GM19099 (cell line): Measurements from ENCODE around the gene SLC30A7.

Experiments
- POLR2A ChIP-seq: IDR thresholded peaks from 3 replicates; pipeline ENCODE4 v1.6.1; 2011; ENCODE audit warnings: low read depth; ENCODE audit not compliant: insufficient read length; ENCODE audit errors: extremely low read depth

Gene SLC30A7

DNA sequence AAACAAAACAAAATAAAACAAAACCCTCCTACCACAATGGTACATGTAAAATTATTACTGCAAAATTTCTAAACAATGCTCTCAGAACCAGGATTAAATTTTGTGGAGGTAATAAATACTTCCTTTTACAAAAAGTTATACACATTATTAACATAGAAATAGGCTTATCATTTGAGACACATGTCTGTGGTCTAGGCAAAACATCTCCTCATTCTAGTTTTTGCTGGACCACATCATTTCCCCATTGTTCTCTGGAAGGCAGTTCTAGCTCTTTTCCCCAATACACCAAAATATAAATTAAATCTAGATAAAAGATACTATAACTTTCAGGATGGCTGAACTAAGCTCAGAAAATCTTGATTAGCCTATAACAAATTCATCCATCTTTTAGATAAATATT lies 19.6 kb upstream of the SLC30A7 start:
- no peak for TF ChIP-seq POLR2A

DNA sequence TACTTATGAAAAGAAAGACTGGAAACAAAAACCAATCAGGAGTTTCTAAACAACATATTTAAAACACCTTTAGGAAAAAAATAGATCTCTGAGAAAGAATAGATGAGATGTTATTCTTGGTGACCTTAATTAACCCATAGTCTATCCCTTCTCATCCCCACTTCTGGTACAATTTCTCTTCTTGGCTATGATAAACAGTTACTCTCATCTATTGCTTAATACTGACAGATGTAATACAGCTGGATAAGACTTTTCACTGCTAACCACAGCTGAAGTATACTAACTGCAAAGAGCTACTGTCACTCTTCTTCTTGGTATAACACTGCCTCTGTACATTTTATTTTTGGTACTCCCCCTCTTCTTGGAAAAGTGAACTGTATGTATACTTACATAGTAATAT lies 16.5 kb upstream of the SLC30A7 start:
- TF ChIP-seq POLR2A = no peak

DNA sequence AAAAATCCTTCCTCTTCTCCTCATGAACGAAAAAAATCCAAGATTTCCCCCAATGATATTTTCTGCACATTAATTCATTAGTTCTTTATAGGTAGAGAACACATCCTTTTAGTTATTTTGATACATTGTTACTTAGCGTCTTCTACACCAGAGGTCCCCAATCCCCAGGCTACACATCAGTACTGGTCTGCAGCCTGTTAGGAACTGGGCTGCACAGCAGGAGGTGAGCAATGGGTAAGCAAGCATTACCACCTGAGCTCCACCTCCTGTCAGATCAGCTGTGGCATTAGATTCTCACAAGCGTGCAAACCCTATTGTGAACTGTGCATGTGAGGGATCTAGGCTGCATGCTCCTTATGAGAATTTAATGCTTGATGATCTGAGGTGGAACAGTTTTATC lies 14.2 kb upstream of the SLC30A7 start:
- TF ChIP-seq POLR2A = no peak

DNA sequence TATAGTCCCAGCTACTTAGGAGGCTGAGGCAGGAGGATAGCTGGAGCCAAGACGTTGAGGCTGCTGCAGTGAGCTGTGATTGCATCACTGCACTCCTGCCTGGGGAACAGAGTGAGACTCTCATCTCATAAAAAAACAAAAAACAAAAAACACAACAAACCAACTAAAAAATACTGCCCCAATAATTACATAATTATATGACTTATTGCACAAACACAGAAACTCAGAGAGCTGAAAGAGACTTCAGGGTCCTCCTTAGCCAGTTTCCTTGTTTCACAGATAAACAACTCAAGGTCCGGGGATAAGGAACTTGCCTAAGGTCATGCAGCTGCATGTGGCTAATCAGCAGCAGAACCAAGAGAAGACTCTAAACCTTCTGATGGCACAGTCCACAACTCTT lies 13.2 kb upstream of the SLC30A7 start:
- no peak for TF ChIP-seq POLR2A

DNA sequence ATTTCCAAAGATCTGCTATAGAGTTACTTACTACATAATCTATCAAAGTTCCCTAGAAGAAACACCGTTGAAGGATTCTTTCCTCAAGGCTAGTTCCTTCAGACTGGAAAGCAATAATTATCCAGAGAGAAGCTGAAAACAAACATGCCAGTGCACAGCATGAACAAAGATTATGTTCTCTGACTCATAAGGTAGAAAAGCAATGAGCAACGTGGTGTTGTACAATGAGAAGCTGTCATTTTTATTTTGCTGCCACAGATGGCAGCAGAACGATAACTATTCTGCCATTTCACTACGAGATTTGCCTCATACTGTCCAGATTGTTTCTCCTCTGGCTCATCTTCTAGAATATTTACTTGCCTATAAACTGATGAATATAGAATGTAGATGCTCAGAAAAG lies 11.9 kb upstream of the SLC30A7 start:
- TF ChIP-seq POLR2A = no peak

DNA sequence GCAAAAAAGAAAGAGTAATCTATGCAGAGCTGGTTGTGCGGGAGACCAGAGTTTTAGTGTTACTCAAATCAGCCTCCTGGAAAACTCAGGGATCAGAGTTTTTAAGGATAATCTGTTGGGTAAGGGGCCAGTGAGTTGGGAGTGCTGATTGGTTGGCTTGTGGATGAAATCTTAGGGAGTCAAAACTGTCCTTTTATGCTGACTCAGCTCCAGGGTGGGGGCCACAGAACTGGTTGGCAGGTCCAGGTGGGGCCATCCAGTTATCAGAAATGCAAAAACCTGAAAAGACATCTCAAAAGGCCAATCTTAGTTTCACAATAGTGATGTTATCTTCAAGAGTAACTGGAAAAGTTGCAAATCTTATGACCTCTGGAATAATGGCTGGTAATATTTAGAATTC lies 4.5 kb upstream of the SLC30A7 start:
- TF ChIP-seq POLR2A = no peak

DNA sequence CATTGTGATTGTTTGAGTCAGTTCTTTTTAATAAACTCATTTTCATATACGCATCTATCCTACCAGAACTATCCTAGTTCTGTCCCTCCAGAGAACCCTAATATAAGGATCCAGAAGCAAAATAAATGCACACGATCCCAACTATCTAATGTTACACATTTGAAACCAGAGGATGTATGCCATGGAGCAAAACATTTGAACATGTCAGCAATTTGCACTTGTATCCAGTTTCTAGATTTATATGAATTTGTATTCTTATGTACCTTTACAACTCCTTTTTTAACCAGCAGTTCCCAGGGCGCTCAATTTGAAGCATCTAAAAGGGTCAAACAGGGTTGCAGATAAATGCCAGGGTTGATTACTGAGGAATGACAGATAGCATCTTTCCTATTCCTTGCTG lies 3.3 kb upstream of the SLC30A7 start:
- no peak for TF ChIP-seq POLR2A

DNA sequence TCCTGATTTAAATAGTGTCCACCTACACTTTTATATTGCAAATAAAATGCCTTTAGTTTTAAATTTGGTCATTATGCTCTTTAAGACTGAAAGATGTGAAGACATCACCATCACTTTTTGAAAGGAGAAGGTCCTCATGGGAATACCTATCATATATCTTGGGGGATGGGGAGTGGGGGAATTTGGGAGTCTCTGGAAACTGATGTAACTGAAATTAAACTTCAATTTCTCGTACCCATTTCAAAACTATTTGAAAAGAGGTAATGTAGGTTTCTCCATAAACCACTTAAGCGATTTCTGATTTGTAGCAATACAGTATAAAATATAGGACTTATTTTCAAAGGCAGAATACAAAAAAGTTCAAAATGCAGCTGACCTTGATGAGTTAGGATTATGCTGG lies 2.2 kb upstream of the SLC30A7 start:
- no peak for TF ChIP-seq POLR2A

DNA sequence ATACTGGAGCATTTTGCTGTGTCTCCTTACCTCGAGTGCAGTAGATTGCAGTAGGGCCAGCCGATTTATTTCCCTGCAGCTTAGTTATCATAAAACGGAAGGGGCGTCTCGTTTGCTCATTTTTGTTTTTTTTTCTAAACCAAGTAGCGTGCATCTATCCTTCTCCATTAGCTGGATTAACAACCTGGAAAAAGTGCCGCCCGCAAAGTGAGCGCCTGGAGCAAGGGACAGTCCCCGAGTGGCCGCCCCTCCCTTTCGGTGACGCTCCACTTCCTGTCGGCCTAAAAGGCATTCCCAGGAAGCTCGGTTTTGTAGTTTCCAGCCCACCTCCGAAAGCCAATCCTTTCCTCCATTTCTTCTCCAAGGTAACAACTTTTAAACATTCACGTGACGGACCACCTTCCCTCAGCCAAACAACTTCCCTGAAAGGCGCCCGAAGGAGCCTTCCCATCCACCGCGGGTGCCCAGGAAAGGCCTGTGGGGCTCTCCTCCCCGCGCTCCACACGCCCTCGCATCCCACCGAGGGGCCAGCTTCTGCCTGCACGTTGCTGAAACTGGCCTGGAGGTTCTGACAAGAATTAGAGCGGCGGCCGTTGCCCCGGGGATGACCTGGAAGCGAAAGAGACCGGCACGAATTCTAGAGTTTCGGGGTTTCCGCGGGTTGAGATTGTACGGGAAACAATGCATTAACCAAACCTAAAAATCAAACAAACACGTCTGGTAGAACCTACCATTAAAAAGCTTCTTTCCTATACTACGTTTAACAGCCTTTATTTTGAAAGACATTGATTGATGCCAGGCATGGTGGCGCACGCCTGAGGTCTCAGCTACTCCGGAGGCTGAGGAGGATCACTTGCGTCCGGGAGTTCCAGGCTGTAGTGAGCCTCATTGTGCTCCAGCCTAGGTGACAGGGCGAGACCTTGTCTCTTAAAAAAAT lies 1.0 kb upstream of the SLC30A7 start, which contains the start of gene EXTL2:
Gene EXTL2 (minus strand): TSS at position 240 of the 937 bp plus-strand sequence. CDS start 6,085 bp downstream, outside the sequence.
- TF ChIP-seq POLR2A = no peak

DNA sequence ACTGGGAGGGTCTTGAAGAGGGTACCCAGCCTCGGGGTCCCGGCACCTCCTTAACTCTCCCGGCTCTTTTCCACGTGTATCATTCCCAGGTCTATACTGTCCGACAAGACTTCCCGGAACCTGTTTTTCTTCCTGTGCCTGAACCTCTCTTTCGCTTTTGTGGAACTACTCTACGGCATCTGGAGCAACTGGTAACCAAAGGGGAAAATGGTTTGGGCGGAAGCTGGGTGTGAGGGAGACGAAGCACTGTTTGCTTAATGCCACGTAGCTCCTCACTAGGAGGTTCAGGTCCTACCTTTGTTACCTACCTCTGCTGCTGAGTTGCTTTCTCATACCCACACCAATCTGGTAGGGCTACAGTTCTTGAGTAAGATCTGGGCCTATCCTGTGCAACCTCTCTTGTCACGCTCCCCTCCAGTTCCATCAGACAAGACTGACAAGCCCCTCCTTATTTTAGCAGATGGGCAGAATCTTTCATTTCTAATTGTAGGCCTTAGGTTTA lies 642 bp downstream of the SLC30A7 start:
- peak; percentile 59 for TF ChIP-seq POLR2A

DNA sequence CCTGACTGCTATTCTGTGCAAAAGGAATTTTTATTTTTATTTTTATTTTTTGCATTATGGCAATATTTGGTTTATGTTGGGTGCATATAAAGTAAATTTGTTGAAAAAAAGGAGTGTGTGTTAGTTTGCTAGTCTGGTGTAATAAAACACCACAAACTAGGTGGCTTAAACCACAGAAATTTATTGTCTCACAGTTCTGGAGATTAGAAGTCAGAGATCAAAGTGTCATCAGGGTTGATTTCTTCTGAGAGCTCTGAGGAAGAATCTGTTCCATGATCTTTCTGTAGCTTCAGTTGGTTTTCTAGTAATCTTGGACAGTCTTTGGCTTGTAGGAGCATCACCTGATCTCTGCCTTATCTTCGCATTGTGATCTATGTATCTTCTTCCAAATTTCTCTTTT lies 6.5 kb downstream of the SLC30A7 start:
- TF ChIP-seq POLR2A = no peak

DNA sequence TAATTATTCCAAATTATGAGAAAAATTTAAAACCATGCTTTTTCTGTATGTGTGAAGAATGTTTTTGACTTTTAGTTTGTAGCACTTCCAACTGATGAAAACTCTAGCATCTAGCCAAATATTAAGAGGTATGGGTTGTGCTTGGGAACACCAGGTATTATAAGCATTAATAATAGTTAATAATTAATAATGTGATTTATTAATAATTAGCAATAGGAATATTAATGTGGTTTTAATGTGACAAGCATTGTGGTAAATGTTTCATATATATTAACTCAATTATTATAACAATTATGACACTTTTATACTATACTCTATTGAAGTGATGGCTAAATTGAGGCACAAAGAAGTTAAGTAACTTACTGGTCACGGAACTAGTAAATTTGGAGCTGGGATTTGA lies 7.9 kb downstream of the SLC30A7 start:
- TF ChIP-seq POLR2A = no peak

DNA sequence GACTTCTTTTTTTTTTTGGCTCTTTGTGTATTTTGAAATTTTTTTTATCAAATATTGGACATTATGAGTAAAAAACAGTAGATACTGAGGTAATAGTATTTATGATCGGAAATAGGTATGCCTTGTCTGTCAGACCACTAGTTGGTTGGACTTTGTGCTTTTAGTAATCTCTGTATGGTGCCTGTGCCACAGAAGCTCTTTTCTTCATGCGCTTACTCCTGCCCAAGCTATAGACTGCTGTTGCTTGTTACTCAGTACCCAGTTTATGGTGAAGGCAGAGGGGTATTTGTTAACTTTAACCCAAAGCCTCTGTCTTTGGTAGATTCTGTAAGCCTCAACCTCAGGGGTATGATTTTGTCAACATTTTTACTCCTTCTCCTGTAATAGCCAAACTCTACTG lies 8.6 kb downstream of the SLC30A7 start:
- TF ChIP-seq POLR2A = no peak

DNA sequence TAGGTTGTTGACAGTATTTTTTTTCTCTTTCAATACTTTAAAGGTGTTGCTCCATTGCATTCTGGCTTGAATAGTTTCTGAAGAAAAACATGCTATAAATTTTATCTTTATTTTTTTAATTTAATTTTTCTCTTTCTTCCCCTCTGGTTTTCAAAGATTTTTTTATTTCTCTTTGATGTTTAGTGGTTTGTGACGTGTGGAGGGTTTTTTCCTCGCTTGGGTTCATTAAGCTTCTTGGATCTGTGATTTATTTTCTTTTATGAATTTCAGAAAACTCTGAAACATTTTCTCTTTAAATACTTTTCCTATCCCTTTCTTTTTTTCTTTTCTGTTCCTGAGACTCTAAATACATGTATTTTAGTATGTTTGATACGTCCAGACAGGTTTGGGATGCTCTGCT lies 9.3 kb downstream of the SLC30A7 start:
- TF ChIP-seq POLR2A = no peak

DNA sequence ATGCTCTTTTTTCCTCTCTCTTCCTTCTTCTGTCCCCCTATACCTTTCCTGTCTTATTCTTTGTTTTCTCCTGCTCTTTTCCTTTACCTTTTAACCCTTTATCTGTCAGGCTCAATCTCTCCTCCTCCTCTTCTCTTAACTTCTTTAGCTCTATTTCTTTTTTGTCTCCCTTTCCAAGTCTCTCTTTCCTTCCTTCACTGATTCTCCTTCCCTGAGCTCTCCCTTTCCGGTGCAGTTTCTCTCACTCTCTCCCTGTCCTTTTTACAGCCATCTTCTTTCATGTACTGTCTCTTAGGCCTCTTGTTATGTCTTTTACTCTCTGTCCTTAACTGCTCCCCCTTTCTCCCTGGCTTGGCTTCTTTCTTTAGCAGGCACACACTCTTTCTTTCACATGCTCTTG lies 12.0 kb downstream of the SLC30A7 start:
- TF ChIP-seq POLR2A = no peak

DNA sequence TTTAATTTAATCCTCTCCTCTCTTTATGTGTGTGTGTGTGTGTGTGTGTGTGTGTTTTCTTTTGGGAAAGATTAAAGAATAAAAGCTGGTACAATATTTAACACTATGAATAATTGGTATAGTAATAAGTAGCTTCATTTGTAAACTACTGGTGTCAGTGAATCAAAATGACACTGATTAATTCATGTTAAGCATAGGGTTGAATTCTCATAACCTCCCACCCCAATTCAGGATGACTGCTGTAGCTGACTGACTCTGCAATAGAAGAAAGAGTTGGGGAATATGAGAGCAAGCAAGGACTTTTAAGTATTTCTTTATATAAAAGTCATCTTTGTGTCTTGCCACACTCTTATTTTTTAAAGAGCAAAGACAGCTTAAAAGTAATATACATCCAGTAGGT lies 13.1 kb downstream of the SLC30A7 start:
- no peak for TF ChIP-seq POLR2A
